HG02642 (cell line): ENCODE results near the gene PIGV.
"Not testable (repeated sequence)": the region's sequence is repeated elsewhere in the genome, so short reads cannot be mapped to it uniquely, and the experiment has no call there.

ENCODE experiments used
- ATAC-seq: cut with Tn5 transposase; IDR thresholded peaks from one replicate; pipeline ENCODE4 v1.9.1; 2021; ENCODE audit warnings: mild to moderate bottlenecking; ENCODE audit not compliant: unreplicated experiment, poor library complexity

PIGV gene

DNA sequence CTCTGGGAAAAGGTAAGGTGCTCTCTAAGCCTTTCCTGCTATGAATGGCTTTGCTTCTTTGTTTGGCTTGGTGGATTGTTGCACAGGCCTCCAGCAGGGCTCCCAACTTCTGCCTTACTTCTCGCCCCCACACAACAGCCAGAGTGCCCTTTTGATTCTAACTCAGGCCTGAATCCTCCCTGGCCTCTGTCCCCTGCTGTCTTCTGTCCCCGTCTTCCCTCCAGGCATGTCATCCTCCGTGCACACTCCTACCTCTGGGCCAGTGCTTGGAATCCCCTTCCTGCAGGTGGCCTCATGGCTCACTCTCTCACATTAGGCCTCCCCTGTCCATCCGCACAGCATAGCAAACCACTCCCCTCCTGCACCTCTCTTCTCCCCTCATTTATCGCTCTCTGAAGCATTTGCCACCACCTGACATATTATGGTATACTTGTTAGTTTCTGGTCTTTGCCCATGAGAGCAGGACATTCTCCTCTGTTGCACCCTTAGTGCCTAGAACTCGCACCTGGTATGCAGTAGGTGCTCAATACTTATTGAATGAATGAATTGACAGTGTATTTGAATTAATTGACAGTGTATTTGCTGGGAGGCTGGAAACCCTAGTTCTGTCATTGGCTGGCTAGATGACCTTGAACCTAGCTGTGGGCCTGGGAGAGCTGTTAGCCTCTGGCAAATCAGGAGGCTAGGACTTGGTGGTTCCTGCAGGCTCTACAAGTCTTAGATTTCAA, 41.6 kb downstream of the PIGV start:
- ATAC-seq = no peak

DNA sequence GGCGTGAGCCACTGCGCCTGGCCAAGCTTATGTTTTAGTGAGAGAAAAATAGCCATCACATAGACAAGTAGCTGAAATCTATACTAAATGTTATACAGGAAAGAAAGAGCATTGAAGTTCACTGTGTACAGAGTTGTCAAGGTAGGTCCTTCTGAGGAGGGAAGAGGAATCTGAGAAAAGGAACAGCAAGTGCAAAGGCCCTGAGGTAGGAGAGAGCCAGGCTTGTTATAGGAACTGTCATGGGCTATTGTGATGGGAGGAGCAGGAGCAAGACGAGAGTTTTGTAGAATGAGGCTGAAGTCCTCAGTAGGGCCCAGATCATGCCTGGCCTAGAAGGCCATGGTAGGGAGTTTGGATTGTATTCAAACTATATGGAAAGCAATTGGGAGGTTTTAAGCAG, 43.3 kb downstream of the PIGV start:
- no peak for ATAC-seq

DNA sequence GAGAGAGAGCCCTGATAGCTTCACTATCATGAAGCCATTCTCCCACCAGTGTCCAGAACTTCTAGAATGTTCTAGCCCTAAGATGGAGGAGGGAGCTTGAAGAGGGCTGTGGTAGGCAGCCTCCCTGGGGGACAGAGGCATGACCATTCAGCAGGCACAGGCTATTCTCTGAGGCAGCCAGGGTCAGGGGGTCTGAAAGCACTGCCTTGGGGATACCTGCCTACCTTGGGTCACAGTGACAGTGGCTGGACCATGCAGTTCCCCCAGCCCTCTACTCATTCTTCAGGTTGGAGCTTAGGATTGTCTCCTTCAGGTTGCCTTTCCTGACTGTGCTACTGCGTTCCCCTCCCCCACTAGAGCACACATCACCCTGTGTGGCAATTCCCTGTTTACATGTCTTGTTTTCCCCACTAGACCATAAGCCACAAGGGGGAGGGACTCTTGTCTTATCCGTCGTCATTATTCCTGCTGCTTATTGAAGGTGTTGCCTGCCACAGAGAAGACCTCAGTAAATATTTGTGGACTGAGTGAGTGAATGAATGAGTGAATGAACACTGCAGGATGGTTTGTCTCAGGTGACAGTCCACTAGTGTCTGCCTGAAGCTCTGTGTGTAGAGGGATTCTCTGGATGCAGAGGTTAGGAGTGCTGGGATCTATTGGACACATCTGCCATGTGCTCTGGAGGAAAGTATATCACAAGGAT, 43.9 kb downstream of the PIGV start:
- no peak for ATAC-seq

DNA sequence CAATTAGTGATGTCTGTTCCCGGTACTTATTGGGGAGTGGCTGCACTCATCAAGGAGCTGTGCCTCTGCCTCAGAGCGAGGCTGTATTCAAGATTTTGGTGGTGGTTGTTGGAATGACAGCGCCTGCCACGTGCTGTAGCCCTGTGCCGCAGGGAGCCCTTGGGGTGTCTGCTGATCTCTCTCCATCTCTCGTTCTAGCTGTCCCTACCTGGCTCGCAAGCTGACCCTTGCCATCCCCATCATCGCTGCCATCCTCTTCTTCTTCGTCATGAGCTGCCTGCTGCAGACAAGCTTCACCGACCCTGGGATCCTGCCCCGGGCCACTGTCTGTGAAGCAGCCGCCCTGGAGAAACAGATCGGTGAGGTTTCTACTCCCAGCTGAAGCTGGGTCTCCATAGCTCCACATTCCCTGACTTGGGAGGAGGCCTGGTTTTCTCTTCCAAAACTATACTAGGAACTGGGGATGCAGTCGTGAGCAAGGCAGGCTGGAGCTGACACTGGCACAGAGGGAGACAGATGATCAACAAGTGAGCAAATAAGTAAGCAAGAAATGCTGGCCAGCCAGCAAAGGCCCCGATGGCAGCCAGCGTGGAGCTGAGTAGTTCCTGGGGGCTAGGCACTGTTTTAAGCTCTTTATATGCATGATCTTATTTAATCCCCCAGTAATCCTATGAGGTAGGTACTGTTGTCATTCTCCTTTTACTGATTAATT, 44.7 kb downstream of the PIGV start:
- no peak for ATAC-seq

DNA sequence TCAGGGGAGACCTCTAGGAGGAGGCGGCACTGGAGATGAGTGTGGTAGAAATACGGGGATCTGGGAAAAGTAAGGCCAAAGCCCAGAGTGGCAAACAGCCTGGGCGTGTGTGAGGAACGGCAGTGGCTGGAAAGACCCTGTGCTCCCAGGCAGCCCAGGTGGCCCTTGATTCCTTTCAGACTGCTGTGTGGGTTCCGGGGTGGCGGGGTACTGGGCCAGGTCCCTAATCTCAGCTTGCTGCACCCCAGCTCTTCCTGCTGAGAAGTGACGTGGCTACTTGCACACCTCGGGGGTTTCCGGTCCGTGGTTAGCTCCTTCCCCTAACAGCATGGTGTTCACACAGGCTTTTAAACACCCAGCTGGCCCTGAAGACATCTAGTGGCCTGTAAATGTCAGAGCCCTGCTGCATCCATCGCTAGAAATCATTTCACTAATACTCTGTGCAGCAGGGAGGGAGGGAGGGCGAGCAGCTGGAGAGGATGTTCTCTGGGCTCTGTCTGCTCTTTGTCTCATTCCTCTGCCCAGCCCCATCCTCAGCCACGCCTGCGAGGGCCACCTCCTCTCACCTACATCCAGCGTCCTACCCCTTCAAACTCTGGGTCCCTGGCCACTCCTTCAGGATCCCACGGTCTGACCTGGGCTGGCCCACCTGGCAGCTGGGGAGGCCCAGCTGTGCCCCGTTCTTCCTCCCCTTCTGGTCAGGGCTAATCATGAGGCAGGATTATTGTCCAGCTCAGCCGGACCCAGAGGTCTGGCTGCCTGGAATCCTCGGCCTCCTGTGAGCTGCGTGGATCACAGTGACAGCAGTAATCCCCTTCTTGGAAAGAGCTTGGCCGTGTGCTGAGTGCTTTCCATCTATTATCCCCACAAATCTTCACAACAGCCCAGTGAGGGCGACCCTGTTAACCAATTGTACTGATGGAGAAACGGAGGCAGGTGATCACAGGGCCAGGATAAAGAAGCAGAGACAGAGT, 46.0 kb downstream of the PIGV start:
- peak; percentile 86 for ATAC-seq

DNA sequence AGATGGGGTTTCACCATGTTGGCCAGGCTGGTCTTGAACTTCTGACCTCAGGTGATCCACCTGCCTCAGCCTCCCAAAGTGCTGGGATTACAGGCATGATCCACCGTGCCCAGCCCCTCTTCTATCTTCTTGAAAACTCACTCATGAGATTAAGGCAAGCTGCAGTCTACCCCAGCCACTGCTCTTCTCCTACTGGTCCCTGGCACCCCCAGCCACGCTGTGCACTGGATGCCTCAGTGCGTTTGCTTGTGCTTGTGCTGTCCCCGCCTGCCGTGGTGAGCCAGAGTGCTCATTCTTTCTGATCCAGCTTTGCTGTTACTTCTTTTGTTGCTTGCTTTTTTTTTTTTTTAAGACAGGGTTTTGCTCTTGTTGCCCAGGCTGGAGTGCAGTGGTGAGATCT, 49.9 kb downstream of the PIGV start:
- not testable (repeated sequence) for ATAC-seq

DNA sequence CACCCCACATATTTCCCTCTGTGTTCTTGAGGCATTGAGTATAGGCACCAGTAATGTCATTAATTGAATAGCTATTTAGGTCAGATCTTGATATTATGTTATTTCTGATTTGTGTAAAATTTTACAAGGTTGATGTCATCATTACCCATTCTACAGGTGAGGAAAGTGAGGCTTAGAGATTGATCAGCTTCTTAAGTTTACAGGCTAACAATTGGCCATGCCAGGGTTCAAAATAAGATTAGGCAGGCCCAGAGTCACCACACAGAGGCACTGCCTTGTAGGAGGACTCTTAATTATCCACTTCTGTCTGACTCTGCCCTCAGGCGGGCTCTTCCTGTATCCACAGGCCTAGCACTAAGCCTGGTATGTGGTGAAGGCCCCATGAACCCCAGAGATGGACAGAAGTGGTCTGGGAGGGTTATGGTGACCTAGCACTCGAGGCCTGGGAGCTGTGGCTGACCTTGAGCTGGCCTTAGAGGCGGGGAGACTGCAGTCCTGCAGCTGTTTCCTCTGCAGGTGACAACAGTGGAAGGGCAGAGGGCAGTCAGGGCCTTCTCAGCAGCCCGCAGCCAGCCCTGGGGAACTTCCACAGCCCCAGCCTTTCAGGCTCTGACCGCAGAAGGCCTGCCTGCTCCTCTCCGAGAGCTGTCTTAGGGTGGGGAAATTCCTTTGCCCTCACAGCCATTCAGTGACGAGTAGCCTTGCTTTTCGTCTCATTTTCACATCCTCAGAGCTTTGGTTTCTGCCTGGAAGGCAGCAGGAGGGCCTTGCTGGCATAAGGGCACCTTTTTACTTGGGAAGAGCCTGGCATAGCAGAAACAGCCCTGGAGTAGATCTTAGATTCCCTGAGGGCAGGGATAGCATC, 51.0 kb downstream of the PIGV start:
- ATAC-seq = peak; percentile 95

DNA sequence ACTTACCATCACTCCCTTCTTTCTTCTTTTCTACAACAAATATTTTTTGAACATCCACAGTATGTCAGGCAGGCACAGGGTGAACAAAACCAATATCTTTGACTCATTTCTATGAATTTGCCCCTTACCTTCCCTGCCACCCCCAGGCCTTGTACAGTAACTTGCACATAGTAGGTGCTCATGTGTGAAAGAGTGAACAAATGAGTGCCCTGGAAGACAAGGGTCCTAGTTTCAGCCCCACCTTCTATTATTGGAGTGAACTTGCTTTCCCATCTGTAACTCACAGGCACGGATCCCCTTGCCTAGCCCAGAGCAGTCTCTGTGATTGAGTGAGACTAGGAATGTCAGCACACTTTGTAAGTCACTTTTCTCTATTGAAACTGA, 51.6 kb downstream of the PIGV start:
- ATAC-seq = peak; percentile 17

DNA sequence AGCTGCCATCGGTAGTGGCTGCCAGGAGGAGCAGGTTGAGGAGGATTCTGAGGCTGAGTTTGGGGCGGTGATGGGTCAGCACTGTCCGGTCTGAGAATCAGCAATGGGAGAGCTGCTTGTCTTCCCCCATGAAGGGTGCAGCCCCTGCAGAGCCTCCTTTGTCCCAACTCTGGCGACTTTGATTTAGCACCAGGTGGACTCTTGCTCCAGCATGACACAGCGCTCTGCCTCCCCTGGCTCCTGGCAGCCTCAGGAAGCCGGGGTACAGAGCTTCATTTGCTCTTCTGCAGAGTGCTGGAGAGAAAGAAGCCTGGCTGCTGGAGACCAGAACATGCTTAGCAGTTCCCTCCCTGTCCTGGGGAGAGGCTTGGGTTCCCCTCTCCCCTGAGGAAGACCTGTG, 52.0 kb downstream of the PIGV start:
- ATAC-seq = no peak

DNA sequence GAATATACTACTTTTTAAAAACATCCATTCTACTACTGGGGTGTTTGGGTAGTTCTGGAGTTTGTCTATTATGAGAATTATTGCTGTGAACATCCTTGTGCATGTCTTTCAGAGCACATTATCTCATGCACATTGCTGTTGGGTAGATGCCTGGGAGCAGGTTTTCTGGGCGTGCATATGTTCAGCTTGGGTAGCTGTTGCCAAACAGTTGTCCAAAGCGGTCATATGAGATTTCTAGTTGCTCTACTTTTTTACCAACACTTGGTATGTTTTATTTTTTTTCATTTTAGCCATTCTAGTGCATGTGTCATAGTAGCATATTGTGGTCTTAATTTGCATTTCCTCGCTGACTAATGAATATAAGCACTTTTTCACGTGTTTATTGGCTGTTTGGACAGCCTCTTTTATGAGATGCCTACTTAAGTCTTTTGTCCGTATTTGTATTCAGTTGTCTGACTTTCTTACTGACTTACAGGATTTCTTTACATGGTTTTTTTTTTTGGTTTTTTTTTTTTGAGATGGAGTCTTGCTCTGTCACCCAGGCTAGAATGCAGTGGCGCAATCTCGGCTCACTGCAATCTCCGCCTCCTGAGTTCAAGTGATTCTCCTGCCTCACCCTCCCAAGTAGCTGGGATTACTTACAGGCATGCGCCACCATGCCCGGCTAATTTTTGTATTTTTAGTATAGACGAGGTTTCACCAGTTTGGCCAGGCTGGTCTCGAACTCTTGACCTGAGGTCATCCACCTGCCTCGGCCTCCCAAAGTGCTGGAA, 56.9 kb downstream of the PIGV start:
- no peak for ATAC-seq

DNA sequence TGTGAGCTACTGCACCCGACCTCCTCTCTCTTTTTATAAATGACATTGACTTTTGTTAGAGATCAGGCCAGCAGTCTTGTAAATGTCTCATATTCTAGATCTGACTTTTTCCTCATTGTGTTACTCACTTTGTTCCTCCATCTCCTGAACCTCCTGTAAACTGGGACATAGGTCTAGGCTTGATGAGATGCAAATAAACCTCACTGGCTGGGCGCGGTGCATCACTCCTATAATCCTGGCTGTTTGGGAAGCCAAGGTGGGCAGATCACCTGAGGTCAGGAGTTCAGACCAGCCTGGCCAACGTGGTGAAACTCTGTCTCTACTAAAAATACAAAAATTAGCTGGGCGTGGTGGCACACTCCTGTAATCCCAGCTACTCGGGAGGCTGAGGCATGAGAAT, 60.1 kb downstream of the PIGV start:
- ATAC-seq = not testable (repeated sequence)
